Measurements from ENCODE around the gene POGZ. TPM values are rescaled to one million over a fixed set of nuclear protein-coding genes. Genes with fewer than 3 reads are reported as not detected.

Gene POGZ, protein sequence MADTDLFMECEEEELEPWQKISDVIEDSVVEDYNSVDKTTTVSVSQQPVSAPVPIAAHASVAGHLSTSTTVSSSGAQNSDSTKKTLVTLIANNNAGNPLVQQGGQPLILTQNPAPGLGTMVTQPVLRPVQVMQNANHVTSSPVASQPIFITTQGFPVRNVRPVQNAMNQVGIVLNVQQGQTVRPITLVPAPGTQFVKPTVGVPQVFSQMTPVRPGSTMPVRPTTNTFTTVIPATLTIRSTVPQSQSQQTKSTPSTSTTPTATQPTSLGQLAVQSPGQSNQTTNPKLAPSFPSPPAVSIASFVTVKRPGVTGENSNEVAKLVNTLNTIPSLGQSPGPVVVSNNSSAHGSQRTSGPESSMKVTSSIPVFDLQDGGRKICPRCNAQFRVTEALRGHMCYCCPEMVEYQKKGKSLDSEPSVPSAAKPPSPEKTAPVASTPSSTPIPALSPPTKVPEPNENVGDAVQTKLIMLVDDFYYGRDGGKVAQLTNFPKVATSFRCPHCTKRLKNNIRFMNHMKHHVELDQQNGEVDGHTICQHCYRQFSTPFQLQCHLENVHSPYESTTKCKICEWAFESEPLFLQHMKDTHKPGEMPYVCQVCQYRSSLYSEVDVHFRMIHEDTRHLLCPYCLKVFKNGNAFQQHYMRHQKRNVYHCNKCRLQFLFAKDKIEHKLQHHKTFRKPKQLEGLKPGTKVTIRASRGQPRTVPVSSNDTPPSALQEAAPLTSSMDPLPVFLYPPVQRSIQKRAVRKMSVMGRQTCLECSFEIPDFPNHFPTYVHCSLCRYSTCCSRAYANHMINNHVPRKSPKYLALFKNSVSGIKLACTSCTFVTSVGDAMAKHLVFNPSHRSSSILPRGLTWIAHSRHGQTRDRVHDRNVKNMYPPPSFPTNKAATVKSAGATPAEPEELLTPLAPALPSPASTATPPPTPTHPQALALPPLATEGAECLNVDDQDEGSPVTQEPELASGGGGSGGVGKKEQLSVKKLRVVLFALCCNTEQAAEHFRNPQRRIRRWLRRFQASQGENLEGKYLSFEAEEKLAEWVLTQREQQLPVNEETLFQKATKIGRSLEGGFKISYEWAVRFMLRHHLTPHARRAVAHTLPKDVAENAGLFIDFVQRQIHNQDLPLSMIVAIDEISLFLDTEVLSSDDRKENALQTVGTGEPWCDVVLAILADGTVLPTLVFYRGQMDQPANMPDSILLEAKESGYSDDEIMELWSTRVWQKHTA (N-terminal part only)
- 20.2 to 22.0 TPM (median 21.4 TPM) in 5 replicates for total RNA-seq (2022; extraction: Qiagen RNA extraction; ENCODE audit: low read depth)

DNA sequence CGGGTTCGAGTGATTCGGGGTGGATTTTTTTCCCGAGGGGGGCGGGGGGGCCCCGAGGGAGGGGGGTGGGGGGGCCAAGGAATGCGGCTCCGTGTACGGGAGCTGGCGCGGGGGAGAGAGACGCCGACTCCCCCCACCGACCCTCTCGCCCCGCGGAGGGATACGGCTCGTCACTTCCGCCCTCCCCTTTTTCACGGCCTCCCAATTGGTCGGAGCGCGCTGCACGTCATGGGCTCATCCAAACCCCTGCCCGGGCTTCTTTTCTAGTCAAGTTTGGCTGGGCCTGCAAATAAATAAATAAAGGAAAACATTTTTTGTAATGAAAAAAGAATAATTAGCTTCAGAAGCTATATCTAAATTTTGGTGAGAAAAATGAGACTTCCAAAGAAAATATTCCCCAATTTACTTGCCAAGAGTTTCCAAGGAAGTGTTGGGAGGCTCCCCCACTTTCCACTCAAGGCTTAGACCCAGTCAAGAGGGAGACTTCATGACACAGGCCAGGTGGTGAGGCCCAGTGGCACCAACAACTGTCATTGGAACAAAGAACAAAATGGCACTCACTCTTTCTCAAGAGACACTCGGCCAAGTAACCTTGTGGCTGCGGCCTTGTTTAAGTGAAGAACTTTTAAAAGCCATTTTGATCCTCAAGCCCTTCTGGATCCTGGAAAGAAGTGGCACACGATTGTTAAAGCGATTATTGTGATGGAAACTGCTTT lies at the start of gene POGZ:
POGZ (minus strand) TSS at position 164 of the 716 bp plus-strand sequence. CDS start 17,290 bp downstream, outside the sequence.

DNA sequence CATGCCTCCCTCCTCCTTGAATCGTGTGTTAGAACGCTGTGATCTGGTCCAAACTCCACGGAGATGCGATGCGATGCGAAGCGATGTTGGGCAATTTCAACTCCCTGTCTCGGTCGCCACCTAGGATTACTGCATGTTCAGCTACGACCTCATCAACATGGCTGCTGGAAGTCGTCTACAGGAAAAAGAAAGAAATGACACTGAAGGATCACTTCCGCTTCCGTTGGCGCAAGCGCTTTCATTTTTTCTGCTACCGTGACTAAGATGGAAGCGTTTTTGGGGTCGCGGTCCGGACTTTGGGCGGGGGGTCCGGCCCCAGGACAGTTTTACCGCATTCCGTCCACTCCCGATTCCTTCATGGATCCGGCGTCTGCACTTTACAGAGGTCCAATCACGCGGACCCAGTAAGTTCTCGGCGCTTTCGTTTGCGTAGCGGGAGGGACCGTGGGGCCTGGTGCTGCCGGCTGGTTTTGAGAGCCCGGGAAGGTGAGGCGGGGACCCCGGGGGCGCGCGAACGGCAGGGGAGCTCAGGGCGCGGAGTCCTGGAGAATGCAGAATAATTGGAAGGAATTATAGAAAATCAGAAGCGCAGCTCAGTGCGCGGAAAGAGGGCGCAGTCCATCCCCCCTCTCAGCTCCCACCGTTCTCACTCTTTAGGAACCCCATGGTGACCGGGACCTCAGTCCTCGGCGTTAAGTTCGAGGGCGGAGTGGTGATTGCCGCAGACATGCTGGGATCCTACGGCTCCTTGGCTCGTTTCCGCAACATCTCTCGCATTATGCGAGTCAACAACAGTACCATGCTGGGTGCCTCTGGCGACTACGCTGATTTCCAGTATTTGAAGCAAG lies 59.7 kb downstream of the POGZ start, which contains the start of gene PSMB4:
PSMB4 (plus strand) TSS at position 250 of the 848 bp plus-strand sequence; CDS start at position 265, 15 bp downstream.

DNA sequence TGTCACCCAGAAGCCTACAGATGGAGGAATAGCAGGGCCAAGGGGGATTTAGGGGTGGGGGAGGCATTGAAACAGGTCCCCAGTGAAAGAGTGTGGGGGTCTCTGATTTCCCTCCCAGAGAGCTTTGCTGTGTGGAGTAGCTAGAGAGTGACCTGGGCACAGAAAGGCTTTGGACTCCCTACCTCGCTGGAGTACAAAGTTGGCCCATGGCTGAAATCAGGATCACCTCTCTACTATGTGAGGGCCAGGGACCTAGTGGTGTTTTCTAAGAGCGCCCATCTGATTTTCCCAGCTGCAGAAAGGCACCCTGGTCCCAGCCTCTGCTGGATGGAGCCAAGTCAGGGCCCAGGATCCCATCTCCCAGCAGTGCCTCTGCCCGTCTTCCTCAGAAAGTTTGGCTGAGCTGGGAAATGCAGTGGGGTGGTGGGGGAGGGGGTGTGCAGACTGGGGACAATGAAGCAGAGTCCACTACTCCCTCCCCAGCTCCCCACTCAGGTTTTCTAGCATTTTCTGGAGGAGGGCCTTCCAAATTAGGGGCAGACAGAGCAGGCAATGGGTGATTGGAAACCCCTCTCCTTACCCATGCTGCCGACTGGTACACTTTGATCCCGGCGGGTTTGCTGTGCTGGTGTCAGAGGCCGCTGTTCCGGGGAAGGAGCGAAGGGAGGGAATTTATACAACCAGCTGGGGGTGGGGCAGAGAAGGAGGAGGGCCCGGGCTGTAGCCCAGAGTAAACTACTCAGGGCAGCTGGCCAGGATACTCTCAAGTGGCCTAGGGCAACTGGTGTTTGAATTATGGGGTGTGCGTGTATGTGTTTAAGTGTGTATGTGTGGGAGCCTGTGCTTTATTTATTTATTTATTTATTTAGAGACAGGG lies 87.0 kb downstream of the POGZ start, which contains the start of gene SELENBP1:
SELENBP1 (minus strand) TSS at position 648 of the 877 bp plus-strand sequence; CDS start at position 584, 64 bp downstream.

Other genes with a start within 250 kb of the POGZ start
- 165 to 226 TPM (median 194 TPM) in 5 replicates for gene PSMD4, start 204.8 kb downstream of the POGZ start, total RNA-seq (2022; extraction: Qiagen RNA extraction; ENCODE audit: low read depth)
- 13.1 to 15.6 TPM (median 14.6 TPM) in 5 replicates for gene ZNF687, start 177.2 kb downstream of the POGZ start, total RNA-seq (2022; extraction: Qiagen RNA extraction; ENCODE audit: low read depth)
- 23.9 to 30.9 TPM (median 29.1 TPM) in 5 replicates for gene PI4KB, start 132.1 kb downstream of the POGZ start, total RNA-seq (2022; extraction: Qiagen RNA extraction; ENCODE audit: low read depth)
- 27.3 to 30.3 TPM (median 28.2 TPM) in 5 replicates for gene RFX5, start 112.2 kb downstream of the POGZ start, total RNA-seq (2022; extraction: Qiagen RNA extraction; ENCODE audit: low read depth)
- gene SELENBP1, start 86.8 kb downstream of the POGZ start, total RNA-seq (2022; extraction: Qiagen RNA extraction; ENCODE audit: low read depth), result 5.0 to 7.4 TPM (median 5.6 TPM) in 5 replicates
- 338 to 445 TPM (median 430 TPM) in 5 replicates for gene PSMB4, start 59.9 kb downstream of the POGZ start, total RNA-seq (2022; extraction: Qiagen RNA extraction; ENCODE audit: low read depth)
- 1.1 to 1.9 TPM (median 1.4 TPM) in 5 replicates for gene CGN, start 51.9 kb upstream of the POGZ start, total RNA-seq (2022; extraction: Qiagen RNA extraction; ENCODE audit: low read depth)
- gene TUFT1, start 80.8 kb upstream of the POGZ start, total RNA-seq (2022; extraction: Qiagen RNA extraction; ENCODE audit: low read depth), result 13.2 to 16.6 TPM (median 15.2 TPM) in 5 replicates
- 6.9 to 10.9 TPM (median 8.1 TPM) in 5 replicates for gene SNX27, start 152.6 kb upstream of the POGZ start, total RNA-seq (2022; extraction: Qiagen RNA extraction; ENCODE audit: low read depth)

All from A549 treated with CpdA at 1 μM for 4 hours (cell line).